Skeletal muscle satellite cell (primary cell): ENCODE data around the gene SLC7A10.

ENCODE experiments used
- H3K27me3 ChIP-seq: 2 replicates; pipeline ENCODE4 v1.7.0; 2013; ENCODE audit warnings: low read length; ENCODE audit not compliant: control insufficient read depth, insufficient read depth
- H3K36me3 ChIP-seq: 2 replicates; pipeline ENCODE4 v1.7.0; 2013; ENCODE audit warnings: mild to moderate bottlenecking, control low read depth, low read length; ENCODE audit not compliant: insufficient read depth
- H3K4me1 ChIP-seq: 2 replicates; pipeline ENCODE4 v1.7.0; 2013; ENCODE audit warnings: low read length; ENCODE audit not compliant: control insufficient read depth, insufficient read depth
- H3K4me2 ChIP-seq: 2 replicates; pipeline ENCODE4 v1.7.0; 2013; ENCODE audit warnings: mild to moderate bottlenecking, low read length
- H3K4me3 ChIP-seq: 2 replicates; pipeline ENCODE4 v1.7.0; 2013; ENCODE audit warnings: low read length
- H3K9ac ChIP-seq: 2 replicates; pipeline ENCODE4 v1.7.0; 2013; ENCODE audit warnings: mild to moderate bottlenecking, low read depth, low read length, moderate library complexity
- H3K9me3 ChIP-seq: replicated peaks from 2 replicates; pipeline ENCODE4 v1.7.0; 2013; ENCODE audit warnings: mild to moderate bottlenecking, control low read depth, low read length

SLC7A10 gene

DNA sequence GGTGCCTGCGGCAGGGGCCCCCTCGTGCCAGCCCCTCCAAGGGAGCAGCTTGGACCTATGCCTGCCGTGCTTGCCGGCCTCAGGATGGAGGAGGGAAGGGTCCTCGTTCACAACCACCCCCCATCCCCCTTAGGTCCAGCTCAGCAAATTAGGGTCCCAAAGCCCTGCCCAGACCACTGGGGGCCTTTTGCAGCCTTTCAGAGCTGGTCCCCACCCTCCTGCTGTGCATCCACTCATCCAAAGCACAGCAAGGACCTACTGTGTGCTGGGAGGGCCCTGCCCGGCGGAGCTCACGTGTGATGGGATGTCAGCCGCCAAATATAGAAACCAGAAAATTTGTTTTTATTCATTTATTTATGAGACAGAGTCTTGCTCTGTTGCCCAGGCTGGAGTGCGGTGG, 16.5 kb upstream of the SLC7A10 start:
- H3K4me1 ChIP-seq: peaks cover 5% of the 10 kb centered on the region
- H3K9ac ChIP-seq: no peak overlapping the region
- H3K4me3 ChIP-seq: no peak overlapping the region
- peaks cover 6% of the 10 kb centered on the region for H3K9me3 ChIP-seq
- H3K36me3 ChIP-seq: no peaks in the 10 kb centered on the region
- H3K27me3 ChIP-seq: peaks cover 20% of the 10 kb centered on the region
- no peak overlapping the region for H3K4me2 ChIP-seq

DNA sequence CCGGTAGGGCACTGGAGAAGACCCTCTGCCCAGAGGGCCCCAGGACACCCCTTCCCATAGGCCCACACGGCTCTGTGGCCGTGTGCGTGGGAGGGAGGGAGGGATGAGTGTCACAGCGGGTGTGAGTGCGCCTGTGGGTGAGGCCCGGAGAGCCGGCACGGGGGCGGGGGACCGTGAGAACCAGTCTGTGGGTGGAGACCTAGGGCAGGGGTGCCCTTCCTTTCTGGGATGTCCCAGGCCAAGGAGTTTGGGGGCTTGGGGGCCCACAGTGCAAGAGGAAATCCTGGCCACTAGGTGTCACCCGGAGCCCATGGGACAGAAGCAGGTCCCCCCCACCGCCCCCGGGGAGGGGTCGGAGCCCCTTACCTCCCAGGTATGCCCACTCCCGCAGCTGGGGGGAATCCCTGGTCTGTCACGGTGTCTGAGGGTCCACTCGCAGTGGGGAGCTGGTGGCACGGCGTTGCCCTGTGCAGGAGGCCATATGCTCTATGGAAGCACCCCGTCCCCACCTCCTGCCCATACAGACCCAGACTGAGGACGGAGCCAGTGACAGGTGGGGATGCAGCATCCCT, 16.0 kb upstream of the SLC7A10 start:
- H3K27me3 ChIP-seq: peaks cover 20% of the 10 kb centered on the region
- H3K4me2 ChIP-seq: no peak overlapping the region
- H3K9ac ChIP-seq: no peak overlapping the region
- H3K4me1 ChIP-seq: peaks cover 5% of the 10 kb centered on the region
- H3K9me3 ChIP-seq: peaks cover 6% of the 10 kb centered on the region
- no peaks in the 10 kb centered on the region for H3K36me3 ChIP-seq
- H3K4me3 ChIP-seq: no peak overlapping the region

DNA sequence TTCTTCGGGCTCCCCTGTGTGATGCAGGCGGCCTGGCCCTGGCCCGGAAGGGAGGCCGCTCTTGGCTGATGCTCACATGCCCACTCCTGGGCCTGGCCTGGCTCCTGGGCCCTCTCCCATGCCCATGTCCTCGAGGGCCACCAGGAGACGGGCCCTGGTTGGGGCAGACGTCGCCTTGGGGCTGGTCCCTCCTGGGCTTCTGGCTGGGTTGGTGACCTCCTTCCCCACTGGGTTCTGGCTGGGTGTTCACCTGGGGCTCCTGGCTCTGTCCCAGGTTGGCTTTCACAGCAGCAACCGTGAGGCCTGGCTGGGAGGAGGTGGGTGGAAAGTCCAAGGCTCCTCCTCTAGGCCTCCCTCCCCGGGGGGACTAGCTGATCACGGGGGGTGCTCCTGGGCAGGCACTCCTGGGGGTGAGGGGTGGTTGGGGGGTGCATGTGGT, 15.5 kb upstream of the SLC7A10 start:
- H3K9ac ChIP-seq: no peak overlapping the region
- H3K36me3 ChIP-seq: no peaks in the 10 kb centered on the region
- no peak overlapping the region for H3K4me2 ChIP-seq
- H3K9me3 ChIP-seq: peaks cover 6% of the 10 kb centered on the region
- peaks cover 5% of the 10 kb centered on the region for H3K4me1 ChIP-seq
- H3K27me3 ChIP-seq: peaks cover 20% of the 10 kb centered on the region
- H3K4me3 ChIP-seq: no peak overlapping the region

DNA sequence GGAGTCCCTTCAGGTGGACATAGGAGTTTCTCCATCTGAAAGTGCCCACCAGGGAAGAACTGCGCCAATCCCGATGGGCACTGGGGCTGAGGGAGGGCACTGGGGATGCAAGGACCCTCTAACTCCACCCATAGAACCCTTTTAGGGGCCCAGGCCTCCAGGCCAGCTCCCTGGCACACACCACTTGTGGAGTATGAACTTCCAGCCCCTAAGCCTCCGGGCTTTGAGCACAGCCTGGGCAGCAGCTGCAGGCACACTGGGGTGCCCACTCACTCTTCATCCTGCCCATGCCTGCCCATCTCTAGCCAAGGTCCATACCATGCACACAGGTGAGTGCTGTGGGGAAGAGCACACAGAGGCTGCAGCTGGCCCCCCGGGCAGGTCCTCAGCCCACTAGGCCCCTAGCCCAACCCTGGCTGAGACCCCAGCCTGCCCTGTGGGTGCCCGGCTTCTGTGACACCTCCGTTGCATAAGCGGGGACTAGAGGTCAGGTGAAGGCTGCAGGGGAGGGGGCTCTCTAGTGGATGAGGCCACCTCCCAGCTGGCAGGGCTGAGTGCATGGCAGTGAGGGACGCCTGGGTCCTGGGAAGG, 14.6 kb upstream of the SLC7A10 start:
- H3K4me3 ChIP-seq: no peak overlapping the region
- peaks cover 2% of the 10 kb centered on the region for H3K9me3 ChIP-seq
- H3K36me3 ChIP-seq: no peaks in the 10 kb centered on the region
- H3K4me2 ChIP-seq: no peak overlapping the region
- no peak overlapping the region for H3K9ac ChIP-seq
- peaks cover 5% of the 10 kb centered on the region for H3K4me1 ChIP-seq
- peaks cover 20% of the 10 kb centered on the region for H3K27me3 ChIP-seq

DNA sequence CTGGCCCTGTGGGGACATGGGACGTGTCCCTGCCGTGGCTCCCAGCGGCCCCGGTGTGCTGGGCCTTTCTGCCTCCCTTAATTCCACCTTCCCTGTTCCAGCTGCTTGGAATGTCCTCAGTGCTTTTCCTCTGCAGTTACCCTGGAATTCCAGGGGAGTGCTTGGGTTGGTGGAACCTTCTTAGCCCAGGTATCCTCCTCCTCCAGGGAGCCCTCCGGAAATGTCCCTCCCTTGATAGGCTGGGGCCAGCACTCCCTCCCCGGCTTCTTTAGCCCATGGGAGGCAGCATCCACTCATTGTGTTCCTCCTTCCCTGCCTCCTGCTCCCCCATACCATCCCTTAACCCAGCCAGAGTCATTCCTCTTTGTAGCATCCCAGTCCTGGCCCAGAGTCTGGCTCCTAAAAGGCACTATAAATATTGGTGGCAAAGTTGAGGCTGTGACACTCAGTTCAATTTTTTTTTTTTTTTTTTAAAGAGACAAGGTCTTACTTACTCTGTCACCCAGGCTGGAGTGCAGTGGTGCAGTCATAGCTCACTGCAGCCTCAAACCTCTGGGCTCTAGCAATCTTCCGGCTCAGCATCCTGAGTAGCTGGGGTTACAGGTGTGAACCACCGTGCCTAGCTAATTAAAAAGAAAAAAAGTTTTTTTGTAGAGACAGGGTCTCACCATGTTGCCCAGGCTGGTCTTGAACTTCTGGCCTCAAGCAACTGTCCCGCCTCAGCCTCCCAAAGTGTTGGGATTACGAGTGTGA, 13.7 kb upstream of the SLC7A10 start:
- no peak overlapping the region for H3K4me2 ChIP-seq
- H3K9ac ChIP-seq: no peak overlapping the region
- H3K4me3 ChIP-seq: no peak overlapping the region
- peaks cover 5% of the 10 kb centered on the region for H3K4me1 ChIP-seq
- no peaks in the 10 kb centered on the region for H3K36me3 ChIP-seq
- H3K27me3 ChIP-seq: peaks cover 20% of the 10 kb centered on the region
- H3K9me3 ChIP-seq: no peaks in the 10 kb centered on the region

DNA sequence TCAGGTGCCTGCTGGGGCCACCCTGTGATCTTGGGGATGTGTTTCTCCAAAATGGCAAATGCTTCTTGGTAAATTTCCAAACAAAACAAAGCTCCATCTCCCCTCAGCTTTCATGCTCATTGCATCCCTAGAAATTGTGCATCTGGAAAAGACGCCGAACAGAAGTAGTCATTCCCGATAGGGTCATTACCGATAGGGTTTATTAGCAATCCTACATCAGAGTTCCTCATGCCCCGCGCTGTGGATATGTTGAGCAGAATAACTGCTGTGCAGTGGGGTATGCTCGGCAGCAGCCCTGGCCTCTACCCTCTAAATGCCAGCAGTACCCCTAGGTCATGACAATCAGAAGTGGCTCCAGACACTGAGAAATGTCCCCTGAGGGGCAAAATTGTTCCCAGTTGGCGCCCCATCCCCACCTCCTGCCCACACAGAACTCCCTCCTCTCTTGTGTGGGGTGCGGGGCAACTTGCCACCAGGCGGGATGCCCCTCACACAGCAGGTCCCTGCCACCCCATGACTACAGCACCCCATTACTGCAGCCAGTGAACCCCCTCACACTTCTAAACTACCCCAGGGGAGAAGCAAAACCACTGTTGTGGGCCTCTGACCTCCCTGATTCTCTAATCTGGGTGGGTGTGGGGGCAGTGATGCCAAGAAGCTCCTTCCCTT, 13.0 kb upstream of the SLC7A10 start:
- Histone ChIP-seq H3K9me3 (no peaks in the 10 kb centered on the region), H3K4me2 (no peak overlapping the region), H3K4me3 (no peak overlapping the region), H3K9ac (no peak overlapping the region), H3K4me1 (peaks cover 5% of the 10 kb centered on the region), H3K27me3 (peaks cover 16% of the 10 kb centered on the region), H3K36me3 (no peaks in the 10 kb centered on the region)

DNA sequence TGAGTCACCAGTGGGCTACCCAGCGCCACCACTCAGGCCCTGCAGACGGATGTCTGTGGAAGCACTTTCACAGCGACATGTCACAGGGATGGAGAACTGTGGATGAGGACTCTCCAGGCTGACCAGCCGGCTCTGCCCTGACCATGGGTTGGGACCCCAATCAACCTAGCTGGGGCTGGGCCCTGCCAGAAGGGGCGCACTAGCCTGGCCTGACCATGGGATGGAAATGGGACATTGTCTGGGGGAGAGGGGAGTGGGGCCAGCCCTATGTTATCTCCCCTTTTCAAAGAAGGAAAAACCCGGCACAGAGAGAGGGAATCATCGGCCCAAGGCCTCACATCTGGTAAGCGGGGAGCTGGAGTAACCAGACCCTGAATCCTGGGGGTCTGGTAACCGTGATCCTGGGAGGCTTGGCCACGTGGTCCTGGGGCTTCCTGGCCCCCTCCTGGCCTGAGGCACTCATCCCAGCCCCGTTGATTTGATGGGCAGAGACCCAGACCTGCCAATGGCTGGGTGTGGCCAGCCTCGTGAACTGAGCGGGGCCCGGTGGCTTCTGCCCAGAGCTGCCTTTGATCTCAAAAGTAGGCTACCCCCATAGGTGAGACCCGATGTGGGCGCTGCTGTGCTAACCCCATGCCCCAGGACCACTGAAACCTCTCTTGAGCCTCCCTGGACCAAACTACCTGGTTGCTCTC, 11.2 kb upstream of the SLC7A10 start:
- peaks cover 5% of the 10 kb centered on the region for H3K4me1 ChIP-seq

DNA sequence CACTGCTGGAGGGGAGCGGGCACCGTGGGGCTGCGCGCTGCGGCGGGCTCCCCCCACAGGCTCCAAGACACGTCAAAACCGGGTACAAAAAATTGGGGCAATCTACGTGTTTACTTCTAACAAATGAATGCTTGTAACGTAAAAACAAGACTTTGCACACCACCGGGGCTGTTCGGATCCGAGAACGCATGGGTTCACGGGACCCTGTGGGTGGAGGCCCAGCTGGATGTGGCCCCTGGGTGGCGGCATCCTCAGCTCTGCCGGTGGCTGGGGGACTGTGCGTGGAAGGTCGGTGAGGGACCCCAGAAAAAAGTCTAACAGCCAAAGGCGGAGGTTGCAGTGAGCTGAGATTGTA, 10.3 kb upstream of the SLC7A10 start:
- H3K27me3 ChIP-seq: peaks cover 23% of the 10 kb centered on the region
- H3K4me2 ChIP-seq: no peak overlapping the region
- no peaks in the 10 kb centered on the region for H3K9me3 ChIP-seq
- no peak overlapping the region for H3K9ac ChIP-seq
- H3K4me3 ChIP-seq: no peak overlapping the region
- H3K4me1 ChIP-seq: no peaks in the 10 kb centered on the region
- no peaks in the 10 kb centered on the region for H3K36me3 ChIP-seq

More for the DNA sequence above, 11.2 kb upstream of the SLC7A10 start:
- Histone ChIP-seq H3K36me3 (no peaks in the 10 kb centered on the region), H3K9ac (no peak overlapping the region), H3K4me3 (no peak overlapping the region), H3K9me3 (no peaks in the 10 kb centered on the region), H3K4me2 (no peak overlapping the region), H3K27me3 (peaks cover 20% of the 10 kb centered on the region)

DNA sequence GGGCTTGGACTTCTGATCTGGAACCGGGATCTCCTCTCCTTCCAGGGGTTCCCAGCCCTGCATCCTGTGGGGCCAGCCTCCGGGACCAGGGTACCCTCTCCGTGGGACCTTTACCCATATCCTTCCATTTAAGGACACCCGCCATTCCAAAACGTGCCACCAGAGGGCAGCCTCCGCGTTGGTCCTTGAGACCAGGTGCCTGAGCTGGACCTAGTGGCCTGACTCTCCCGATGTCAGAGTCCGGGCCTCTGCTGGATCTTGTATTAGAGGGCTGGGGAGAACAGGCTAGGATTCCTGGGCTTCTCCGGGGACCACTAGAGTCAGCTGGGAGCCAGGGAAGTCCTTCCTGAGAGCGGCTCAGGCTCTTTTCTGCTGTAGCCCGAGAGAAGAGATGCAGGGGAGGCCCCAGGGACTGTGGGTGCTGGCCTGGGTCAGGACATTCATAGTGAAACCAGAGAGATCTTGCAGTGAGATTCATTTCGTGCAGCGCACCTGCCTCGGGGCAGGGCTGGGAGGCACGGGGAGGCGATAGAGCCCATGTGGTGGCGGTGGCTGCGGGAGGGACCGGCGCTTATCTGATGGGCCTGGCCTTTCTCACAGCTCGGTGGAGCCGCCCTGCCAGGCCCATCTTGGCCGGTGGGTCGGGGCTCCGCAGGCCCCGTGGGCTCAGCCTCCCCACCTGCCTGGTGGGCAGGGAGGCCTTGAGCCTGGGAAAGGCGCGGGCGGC, 9.8 kb upstream of the SLC7A10 start:
- Histone ChIP-seq H3K9ac (no peak overlapping the region), H3K4me1 (no peaks in the 10 kb centered on the region), H3K4me2 (no peak overlapping the region), H3K27me3 (peaks cover 29% of the 10 kb centered on the region), H3K4me3 (no peak overlapping the region), H3K36me3 (no peaks in the 10 kb centered on the region), H3K9me3 (no peaks in the 10 kb centered on the region)

DNA sequence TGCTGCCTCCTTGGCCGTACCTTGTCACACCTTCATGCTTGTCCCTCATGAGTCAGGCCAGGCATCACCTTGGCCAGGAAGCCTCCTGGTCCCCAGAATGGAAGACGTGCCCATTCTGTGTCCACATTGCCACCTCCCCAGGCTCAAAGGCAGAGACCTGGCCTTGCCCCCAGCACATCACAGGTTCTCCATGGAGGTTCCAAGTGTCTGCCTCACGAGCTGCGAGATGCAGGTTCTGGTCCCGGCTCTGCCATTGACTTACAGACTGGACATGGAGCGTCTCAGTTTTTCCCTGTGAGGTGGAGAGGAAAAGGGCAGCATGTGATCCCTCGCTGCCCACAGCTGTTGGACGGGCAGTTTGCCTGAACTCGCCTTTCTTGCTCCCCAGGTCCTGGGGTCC, 9.1 kb upstream of the SLC7A10 start:
- Histone ChIP-seq H3K9ac (no peak overlapping the region), H3K27me3 (peaks cover 33% of the 10 kb centered on the region), H3K4me1 (no peaks in the 10 kb centered on the region), H3K4me2 (no peak overlapping the region), H3K4me3 (no peak overlapping the region), H3K9me3 (no peaks in the 10 kb centered on the region), H3K36me3 (no peaks in the 10 kb centered on the region)

DNA sequence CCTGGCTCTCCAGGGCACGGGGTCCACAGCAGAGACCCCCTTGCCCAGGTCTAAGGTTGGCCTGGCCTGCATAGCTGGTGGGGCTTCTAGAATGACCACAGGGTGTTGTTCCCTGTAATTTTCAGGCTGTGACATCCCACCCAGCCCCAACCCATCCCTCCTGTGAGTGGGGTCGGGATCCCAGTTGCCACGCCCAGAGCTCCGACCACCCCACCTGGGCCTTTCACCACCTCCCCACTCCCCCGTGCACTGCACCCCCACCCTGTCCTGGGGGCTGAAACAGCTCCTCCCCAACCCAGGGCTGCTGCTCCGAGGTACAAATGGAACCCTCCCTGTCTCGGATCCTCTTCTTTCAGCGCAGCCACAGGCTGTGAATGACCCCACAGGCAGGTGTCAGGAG, 8.4 kb upstream of the SLC7A10 start:
- H3K4me2 ChIP-seq: no peak overlapping the region
- peaks cover 32% of the 10 kb centered on the region for H3K27me3 ChIP-seq
- no peaks in the 10 kb centered on the region for H3K9me3 ChIP-seq
- no peak overlapping the region for H3K4me3 ChIP-seq
- no peak overlapping the region for H3K9ac ChIP-seq
- H3K4me1 ChIP-seq: no peaks in the 10 kb centered on the region
- H3K36me3 ChIP-seq: no peaks in the 10 kb centered on the region
